ACHN (cell line): ENCODE measurements around the gene VPS39.

Experiments used
- DNase-seq: peaks from one replicate; pipeline ENCODE4 v3.0.0-alpha.2; 2015
- in situ Hi-C: cut with HindIII; loops from 2 replicates; pipeline ENCODE4 v1.10.0; 2017; ENCODE audit warnings: low sequenced_read_pairs, low pct_ligation_motif_present, low pct_unique_long_range_greater_than_20kb

The VPS39 gene

GRCh38 chr15:42206406-42206805, 1.7 kb downstream of the VPS39 start:
- no peak for DNase-seq
- in situ Hi-C loops = no loop called here

- DNase-seq = no peak
- in situ Hi-C loops = no loop called here
Measured at GRCh38 chr15:42203891-42204290, 4.2 kb downstream of the VPS39 start.

GRCh38 chr15:42202653-42203052, 5.5 kb downstream of the VPS39 start:
- in situ Hi-C loops = no loop called here
- DNase-seq = no peak

DNA sequence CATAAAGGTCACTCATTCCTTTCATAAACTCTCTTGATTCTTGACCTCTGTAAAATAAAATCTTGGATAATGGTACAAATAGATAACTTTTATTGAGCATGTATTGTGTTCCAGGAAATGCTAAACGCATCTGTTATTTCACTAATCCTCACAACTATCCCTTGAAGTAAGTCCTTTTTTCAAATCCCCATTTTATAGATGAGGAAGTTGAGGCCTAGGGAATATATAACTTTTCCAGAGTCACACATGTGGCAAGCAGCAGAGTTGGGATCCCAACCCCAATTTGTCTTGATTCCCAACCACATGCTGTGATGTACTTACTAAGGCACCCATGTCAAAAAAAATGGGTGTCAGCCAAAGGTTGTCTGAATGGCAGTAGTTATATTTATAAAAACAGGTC, 6.3 kb downstream of the VPS39 start:
- no peak for DNase-seq
- in situ Hi-C loops = no loop called here

DNA sequence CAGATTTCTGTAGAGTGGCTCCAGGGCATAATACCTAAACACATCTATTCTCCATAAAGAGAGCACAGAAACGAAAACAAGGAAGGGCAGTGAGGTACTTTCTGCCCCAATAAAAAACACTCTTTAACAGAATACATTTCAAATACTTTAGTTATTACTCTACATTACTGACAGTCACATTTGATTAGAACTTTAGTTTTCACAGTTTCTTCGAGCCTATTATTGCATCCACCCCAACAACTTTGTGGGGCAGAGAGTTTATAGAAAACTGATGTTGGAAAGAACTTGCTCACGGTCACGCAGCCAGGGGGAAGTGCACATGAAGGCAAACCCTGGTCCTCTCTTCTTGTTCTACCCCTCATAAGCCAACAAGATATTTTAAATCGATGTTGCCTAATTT, 9.0 kb downstream of the VPS39 start:
- no peak for DNase-seq
- in situ Hi-C loops = no loop called here

GRCh38 chr15:42198516-42198915, 9.6 kb downstream of the VPS39 start:
- DNase-seq = no peak
- in situ Hi-C loops = no loop called here

GRCh38 chr15:42194513-42194912, 13.6 kb downstream of the VPS39 start:
- no peak for DNase-seq
- in situ Hi-C loops = no loop called here

DNA sequence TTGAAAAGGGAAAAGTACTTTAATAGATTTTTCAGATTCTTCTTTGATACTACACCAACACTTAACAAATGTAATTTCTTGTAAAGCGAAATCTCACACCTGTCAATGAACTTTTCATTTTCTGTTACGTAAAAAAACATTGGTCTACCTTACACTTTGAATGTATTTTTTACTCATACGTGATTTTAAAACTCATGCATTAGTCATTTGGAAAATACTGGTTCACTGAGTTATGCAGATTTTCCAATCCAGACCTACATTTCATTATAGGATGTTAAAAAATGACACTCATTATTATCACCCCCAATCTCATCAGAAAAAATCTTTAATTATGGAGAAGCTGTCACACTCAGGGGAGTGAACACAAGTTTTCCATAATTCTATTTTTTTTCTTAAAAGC, 14.7 kb downstream of the VPS39 start:
- no peak for DNase-seq
- in situ Hi-C loops = no loop called here

DNA sequence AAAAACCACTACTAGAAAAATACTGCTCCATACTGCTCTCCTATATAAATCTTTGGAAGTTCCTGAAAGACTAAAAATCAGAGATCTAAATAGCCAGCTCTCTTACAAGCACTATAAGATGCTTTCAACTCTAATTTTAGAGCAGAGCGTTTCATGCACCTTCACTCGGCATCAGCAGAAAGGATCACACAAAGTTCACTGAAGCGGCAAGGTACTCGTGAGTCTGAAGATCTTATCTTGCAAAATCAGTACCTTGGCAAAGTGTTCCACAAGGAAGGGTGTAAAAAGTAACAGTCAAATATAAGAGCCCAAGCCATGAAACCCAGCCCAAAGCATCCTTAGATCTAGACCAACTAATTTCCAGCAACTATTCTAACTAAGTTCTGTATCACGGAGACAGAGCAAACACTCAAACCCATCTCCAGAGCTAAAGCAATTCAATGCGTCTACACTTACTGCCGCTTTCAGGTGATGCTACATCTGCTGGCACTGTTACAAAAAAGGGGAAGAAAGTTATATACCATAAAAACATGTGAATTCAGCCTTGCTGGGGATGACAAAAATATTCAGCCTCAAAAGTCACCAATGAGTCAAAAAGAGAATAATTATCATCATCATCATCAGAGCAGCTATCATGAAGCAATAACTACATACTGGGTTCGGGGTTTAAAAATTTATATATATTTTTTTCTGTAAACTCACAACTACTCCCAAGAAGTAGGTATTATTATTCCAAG, 16.3 kb downstream of the VPS39 start:
- in situ Hi-C loops = no loop called here

DNA sequence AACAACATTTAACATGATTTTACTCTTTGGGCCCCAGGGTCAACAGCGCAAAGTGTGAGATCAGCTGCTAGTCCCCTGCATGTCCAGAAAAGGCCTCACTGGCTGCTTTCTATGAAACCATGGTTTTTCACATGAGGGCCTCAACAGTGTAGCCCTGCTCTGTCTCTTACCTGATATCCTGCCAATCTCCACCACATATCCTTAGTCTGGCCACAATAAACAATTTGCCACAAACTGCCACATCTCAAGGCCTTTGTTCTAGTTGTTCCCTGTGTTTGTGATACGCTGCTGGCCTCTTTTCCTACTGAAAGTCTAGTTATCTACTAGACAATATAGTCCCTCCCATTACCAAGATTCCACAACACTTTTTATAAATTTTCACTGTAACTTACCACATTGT, 17.7 kb downstream of the VPS39 start:
- in situ Hi-C loops = no loop called here

More for the DNA sequence above, 16.3 kb downstream of the VPS39 start:
- DNase-seq = no peak

GRCh38 chr15:42185801-42186200, 22.3 kb downstream of the VPS39 start:
- in situ Hi-C loops = no loop called here
- DNase-seq = no peak

More for the DNA sequence above, 17.7 kb downstream of the VPS39 start:
- DNase-seq = no peak

DNA sequence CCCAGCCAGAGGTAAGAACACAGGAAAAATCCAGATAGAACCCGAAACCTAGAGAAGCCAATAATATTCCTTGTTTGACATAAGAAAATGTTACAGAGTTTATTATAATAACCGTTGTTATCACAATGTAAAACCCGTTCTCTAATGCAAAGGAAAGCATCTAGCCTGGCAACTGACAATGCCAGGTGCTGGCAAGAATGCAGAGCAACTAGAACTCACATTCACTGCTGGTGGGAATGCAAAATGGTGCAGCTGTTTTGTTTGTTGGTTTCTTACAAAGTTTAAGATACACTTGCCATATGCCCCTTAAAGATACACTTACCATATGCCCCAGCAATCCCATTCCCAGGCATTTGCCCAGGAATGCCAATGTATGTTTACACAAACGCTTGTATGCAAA, 23.4 kb downstream of the VPS39 start:
- in situ Hi-C loops = no loop called here
- DNase-seq = no peak

- in situ Hi-C loops = no loop called here
- DNase-seq = no peak
Measured at GRCh38 chr15:42184296-42184695, 23.8 kb downstream of the VPS39 start.

DNA sequence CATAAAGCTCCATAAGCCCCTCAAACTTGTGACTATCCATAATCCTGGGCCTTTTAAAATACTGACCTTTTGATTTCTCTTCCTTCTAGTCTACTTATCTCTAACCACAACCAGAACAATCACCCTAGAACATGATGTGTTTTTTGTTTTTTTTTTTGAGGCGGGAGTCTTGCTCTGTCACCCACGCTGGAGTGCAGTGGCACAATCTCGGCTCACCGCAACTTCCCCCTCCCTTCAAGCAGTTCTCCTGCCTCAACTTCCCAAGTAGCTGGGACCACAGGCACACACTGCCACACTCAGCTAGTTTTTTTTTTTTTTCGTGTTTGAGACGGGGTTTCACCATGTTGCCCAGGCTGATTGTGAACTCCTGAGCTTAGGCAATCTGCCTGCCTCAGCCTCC, 25.1 kb downstream of the VPS39 start:
- in situ Hi-C loops = no loop called here
- no peak for DNase-seq

DNA sequence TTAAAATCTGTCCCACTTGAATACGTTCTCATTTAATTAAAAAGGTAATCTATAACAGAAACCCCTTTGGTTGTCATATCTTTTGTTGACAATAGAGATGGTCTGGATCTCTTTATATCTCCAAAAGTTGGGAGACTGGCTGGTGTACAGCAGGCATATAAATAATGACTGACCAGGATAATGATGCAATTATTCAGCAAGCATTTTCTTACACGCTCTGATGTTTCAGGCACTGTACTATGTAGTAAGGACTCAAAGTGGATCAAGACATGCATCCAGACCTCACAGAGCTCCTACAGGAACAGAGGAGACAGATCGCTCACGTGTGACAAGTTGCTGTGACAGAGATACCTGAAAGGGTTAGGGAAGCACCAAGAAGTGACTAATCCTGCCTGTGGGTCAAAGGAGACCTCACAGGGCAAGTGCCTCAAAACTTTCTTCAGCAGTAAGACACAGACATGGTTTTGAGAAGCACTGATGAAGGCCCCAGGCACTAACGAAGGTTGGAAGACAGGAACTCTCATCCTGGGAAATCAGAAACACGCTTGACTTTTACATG, 25.7 kb downstream of the VPS39 start:
- DNase-seq = no peak
- in situ Hi-C loops = no loop called here

DNA sequence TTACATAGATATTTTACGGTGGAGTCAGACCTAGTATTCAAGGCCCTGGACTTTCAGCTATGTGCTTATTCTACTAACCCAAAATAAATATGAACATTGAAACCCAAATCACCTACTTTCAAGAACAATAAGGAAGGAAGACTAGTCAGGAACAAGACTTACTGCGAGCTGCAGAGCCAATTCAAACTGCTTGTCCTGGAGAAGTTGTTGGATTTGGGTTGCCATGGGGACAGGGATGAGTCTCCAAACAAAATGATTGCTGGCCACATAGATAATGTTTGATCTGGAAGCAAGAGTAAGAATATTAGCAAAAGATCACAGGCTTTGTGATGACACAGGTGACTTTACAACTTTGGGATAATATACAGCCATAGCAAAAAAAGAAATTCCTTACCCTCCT, 30.0 kb downstream of the VPS39 start:
- in situ Hi-C loops = no loop called here

DNA sequence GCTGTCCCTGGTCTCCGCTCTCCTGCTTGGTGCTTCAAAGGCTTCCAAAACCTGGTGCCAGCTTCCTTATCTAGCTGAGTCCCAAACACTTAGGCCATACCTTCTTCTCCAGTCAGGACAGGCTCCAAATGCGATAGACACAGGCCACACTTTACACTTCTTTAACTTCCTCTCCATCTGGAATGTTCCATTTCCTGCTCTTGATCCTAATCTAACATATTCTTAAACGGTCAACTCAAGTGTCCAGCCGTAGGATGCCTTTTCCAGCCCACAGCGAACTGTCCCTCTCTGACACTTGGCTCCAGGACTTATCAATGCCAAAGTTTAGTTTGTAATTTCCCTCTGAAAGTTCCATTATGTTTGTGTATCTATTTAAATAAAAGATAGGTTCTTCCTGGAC, 32.4 kb downstream of the VPS39 start:
- DNase-seq = no peak
- in situ Hi-C loops = no loop called here

More for the DNA sequence above, 30.0 kb downstream of the VPS39 start:
- no peak for DNase-seq

DNA sequence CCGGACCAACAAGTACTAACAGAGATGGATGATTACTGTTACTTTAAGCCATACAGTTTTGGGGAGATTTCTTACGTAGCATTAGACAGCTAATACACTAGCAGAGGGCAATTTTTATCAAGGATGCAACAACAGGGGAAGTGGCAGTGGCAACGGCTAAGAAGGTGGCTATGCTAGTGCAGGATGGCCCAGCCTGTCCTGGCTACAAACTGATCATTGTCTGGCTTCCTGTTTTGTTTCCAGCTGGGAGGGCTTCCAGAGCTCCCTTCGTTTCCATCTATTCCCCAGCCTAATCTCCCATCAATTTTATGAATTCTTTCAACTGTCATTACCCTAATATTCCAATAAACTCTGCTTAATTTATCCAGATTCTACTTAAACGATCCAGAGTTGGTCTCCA, 35.6 kb downstream of the VPS39 start:
- DNase-seq = no peak
- in situ Hi-C loops = no loop called here

DNA sequence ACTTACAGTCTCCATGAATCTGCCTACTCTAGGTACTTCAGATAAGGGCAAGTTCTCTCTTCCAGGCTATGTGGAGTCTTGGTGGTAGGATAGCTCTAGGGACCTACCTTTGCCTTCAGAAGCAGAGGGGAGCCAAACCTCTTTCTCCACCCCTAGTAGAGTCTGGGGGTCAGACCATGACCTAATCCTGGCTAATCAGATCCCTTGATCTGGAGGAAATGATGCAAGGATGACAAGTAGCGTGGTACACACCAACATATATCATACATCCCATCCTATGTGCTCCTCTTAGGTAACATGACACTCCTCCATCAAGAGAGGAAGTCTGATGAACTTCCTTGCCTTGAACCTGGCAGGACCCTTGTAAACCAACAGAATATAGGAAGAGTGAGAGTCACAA, 36.3 kb downstream of the VPS39 start:
- DNase-seq = no peak
- in situ Hi-C loops = no loop called here

GRCh38 chr15:42171122-42171521, 37.0 kb downstream of the VPS39 start:
- in situ Hi-C loops = no loop called here
- no peak for DNase-seq
